WTC11 (cell line): ENCODE measurements around the gene HBB. TPM values are rescaled to one million over a fixed set of nuclear protein-coding genes. Genes with fewer than 3 reads are reported as not detected.

Experiments used
- ATAC-seq: fragments of 200-7000 bp; cut with Tn5 transposase; 2 replicates; pipeline ENCODE4 v1.10.0; 2021; ENCODE audit warnings: mild to moderate bottlenecking, moderate library complexity
- CTCF ChIA-PET: fragments of 300-600 bp; sonication (Branson Sonifier 250); formaldehyde crosslinking; loops from one replicate; lab custom pipeline; 2021; ENCODE audit warnings: antibody characterized with exemption; lab: Charles Lee
- POLR2A ChIA-PET: fragments of 350-600 bp; sonication (Branson Sonifier 250); formaldehyde crosslinking; loops from one replicate; lab custom pipeline; 2021; ENCODE audit warnings: antibody characterized with exemption; lab: Charles Lee
- DNase-seq: peaks from one replicate; pipeline ENCODE4 v3.0.0; 2021; ENCODE audit warnings: low spot score
- H3K27ac Mint-ChIP-seq: 2 replicates; pipeline ENCODE4 v1.8.0; 2021; ENCODE audit warnings: mixed read lengths
- H3K27me3 Mint-ChIP-seq: 2 replicates; pipeline ENCODE4 v1.8.0; 2021; ENCODE audit warnings: low read depth, mild to moderate bottlenecking, moderate library complexity, mixed read lengths
- H3K36me3 Mint-ChIP-seq: 2 replicates; pipeline ENCODE4 v1.8.0; 2021; ENCODE audit warnings: mixed read lengths
- H3K4me1 Mint-ChIP-seq: 2 replicates; pipeline ENCODE4 v1.8.0; 2022; ENCODE audit warnings: mixed read lengths
- H3K4me3 Mint-ChIP-seq: 2 replicates; pipeline ENCODE4 v1.8.0; 2021; ENCODE audit warnings: mild to moderate bottlenecking, moderate library complexity, mixed read lengths
- H3K9me3 Mint-ChIP-seq: 2 replicates; pipeline ENCODE4 v1.8.0; 2021; ENCODE audit warnings: mixed read lengths
- CBFB ChIP-seq: sonication (generic); formaldehyde crosslinking; IDR thresholded peaks from 2 replicates; pipeline ENCODE4 v1.8.1; 2022; ENCODE audit warnings: mild to moderate bottlenecking, low read depth, missing genetic modification reagents
- ESRRA ChIP-seq: sonication (generic); formaldehyde crosslinking; IDR thresholded peaks from 2 replicates; pipeline ENCODE4 v1.8.1; 2022; ENCODE audit warnings: mild to moderate bottlenecking, missing genetic modification reagents, borderline replicate concordance
- FOXJ3 ChIP-seq: sonication (generic); formaldehyde crosslinking; IDR thresholded peaks from 2 replicates; pipeline ENCODE4 v1.9.0; 2021; ENCODE audit warnings: missing genetic modification reagents, mild to moderate bottlenecking, borderline replicate concordance
- IRF2 ChIP-seq: sonication (generic); formaldehyde crosslinking; IDR thresholded peaks from 2 replicates; pipeline ENCODE4 v1.8.0; 2022; ENCODE audit warnings: low read depth, missing genetic modification reagents, borderline replicate concordance
- NR1H2 ChIP-seq: sonication (generic); formaldehyde crosslinking; IDR thresholded peaks from 2 replicates; pipeline ENCODE4 v1.9.0; 2021; ENCODE audit warnings: mild to moderate bottlenecking, moderate library complexity, missing genetic modification reagents
- NR3C1 ChIP-seq: sonication (generic); formaldehyde crosslinking; conservative IDR thresholded peaks from 2 replicates; pipeline ENCODE4 v1.8.1; 2023; ENCODE audit warnings: low read depth, mild to moderate bottlenecking, missing genetic modification reagents
- SMAD3 ChIP-seq: sonication (generic); formaldehyde crosslinking; IDR thresholded peaks from 2 replicates; pipeline ENCODE4 v1.8.0; 2022; ENCODE audit warnings: missing genetic modification reagents, mild to moderate bottlenecking, borderline replicate concordance
- TEAD4 ChIP-seq: sonication (generic); formaldehyde crosslinking; IDR thresholded peaks from 2 replicates; pipeline ENCODE4 v1.8.0; 2022; ENCODE audit warnings: mild to moderate bottlenecking, missing genetic modification reagents
- ZBTB21 ChIP-seq: sonication (generic); formaldehyde crosslinking; IDR thresholded peaks from 2 replicates; pipeline ENCODE4 v1.8.1; 2023; ENCODE audit warnings: mild to moderate bottlenecking, missing genetic modification reagents, borderline replicate concordance
- ZBTB43 ChIP-seq: sonication (generic); formaldehyde crosslinking; IDR thresholded peaks from 2 replicates; pipeline ENCODE4 v1.8.1; 2023; ENCODE audit warnings: mild to moderate bottlenecking, missing genetic modification reagents
- ZNF219 ChIP-seq: sonication (generic); formaldehyde crosslinking; IDR thresholded peaks from 2 replicates; pipeline ENCODE4 v1.8.0; 2023; ENCODE audit warnings: missing genetic modification reagents, mild to moderate bottlenecking, borderline replicate concordance
- ZNF416 ChIP-seq: fragments of 250-450 bp; sonication (Bioruptor Pico); IDR thresholded peaks from 2 replicates; pipeline ENCODE4 v1.9.0; 2021; ENCODE audit warnings: mild to moderate bottlenecking, inconsistent platforms
- total RNA-seq: library from RNA; stranded (reverse); gene quantifications from 3 replicates; pipeline ENCODE4 v1.2.3, GENCODE V29; 2021
- TF ChIP-seq, protein P1 (sequence below): sonication (generic); formaldehyde crosslinking; conservative IDR thresholded peaks from 2 replicates; pipeline ENCODE4 v1.8.1; 2023; ENCODE audit warnings: mild to moderate bottlenecking, low read depth, missing genetic modification reagents, moderate library complexity
- TF ChIP-seq, protein P2 (sequence below): sonication (generic); formaldehyde crosslinking; IDR thresholded peaks from 2 replicates; pipeline ENCODE4 v1.8.0; 2022; ENCODE audit warnings: mild to moderate bottlenecking, missing genetic modification reagents
- TF ChIP-seq, protein P3 (sequence below): fragments of 250-450 bp; sonication (Bioruptor Pico); conservative IDR thresholded peaks from 2 replicates; pipeline ENCODE4 v1.9.0; 2021; ENCODE audit warnings: mild to moderate bottlenecking
- TF ChIP-seq, protein P4 (sequence below): fragments of 250-450 bp; sonication (Bioruptor Pico); IDR thresholded peaks from 2 replicates; pipeline ENCODE4 v1.9.0; 2021; ENCODE audit warnings: moderate library complexity, mild to moderate bottlenecking, inconsistent platforms, borderline replicate concordance
- TF ChIP-seq, protein P5 (sequence below): sonication (generic); formaldehyde crosslinking; IDR thresholded peaks from 2 replicates; pipeline ENCODE4 v1.8.1; 2022; ENCODE audit warnings: low read depth, mild to moderate bottlenecking, moderate library complexity, missing genetic modification reagents, borderline replicate concordance
- TF ChIP-seq, protein P6 (sequence below): sonication (generic); formaldehyde crosslinking; IDR thresholded peaks from 2 replicates; pipeline ENCODE4 v1.8.0; 2022; ENCODE audit warnings: mild to moderate bottlenecking, missing genetic modification reagents

HBB gene
- total RNA-seq, 1 experiment from 2014 or later: not detected

DNA sequence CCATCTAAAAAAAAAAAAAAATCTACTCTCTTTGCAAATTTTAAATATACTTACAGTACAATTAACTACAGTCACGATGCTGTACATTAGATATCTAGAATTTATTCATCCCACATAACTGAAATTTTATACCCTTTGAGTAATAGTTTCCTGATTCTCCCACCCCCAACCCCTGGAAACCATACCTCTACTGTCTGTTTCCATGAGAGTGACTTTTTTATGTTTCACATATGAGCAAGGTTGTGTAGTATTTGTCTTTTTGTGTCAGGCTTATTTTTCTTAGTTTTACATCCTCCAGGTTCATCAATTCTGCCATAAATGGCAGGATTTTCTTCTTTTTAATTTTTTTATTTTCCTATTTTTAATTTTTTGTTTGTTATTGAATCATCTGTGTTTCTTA is 3.2 kb downstream of the HBB start (continued):
- TF ChIP-seq, protein P1, sequence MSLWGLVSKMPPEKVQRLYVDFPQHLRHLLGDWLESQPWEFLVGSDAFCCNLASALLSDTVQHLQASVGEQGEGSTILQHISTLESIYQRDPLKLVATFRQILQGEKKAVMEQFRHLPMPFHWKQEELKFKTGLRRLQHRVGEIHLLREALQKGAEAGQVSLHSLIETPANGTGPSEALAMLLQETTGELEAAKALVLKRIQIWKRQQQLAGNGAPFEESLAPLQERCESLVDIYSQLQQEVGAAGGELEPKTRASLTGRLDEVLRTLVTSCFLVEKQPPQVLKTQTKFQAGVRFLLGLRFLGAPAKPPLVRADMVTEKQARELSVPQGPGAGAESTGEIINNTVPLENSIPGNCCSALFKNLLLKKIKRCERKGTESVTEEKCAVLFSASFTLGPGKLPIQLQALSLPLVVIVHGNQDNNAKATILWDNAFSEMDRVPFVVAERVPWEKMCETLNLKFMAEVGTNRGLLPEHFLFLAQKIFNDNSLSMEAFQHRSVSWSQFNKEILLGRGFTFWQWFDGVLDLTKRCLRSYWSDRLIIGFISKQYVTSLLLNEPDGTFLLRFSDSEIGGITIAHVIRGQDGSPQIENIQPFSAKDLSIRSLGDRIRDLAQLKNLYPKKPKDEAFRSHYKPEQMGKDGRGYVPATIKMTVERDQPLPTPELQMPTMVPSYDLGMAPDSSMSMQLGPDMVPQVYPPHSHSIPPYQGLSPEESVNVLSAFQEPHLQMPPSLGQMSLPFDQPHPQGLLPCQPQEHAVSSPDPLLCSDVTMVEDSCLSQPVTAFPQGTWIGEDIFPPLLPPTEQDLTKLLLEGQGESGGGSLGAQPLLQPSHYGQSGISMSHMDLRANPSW: no peak

DNA sequence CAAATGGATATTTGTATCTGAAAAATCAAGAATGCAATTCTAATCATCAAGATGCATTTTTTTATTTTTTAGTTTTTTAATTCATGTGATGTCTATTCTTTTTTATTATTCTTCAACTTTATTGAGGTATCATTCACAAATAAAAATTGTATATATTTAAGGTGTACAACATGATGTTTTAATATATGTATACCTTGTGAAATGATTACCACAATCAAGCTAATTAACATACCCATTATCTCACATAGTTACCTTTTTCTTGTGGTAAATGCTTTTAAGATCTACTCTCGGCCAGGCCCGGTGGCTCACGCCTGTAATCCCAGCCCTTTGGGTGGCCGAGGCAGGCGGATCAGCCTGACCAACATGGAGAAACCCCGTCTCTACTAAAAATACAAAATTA is 3.7 kb downstream of the HBB start:
- no peaks in the 10 kb centered on the region for H3K27me3 Mint-ChIP-seq
- ChIA-PET CTCF (no interaction called here), POLR2A (no interaction called here)
- ATAC-seq: no peak
- H3K4me1 Mint-ChIP-seq: peaks cover 3% of the 10 kb centered on the region; the same call in 1 of the 2 replicates
- peaks cover 20% of the 10 kb centered on the region for H3K36me3 Mint-ChIP-seq
- no peak overlapping the region for H3K4me3 Mint-ChIP-seq
- no peak overlapping the region for H3K27ac Mint-ChIP-seq
- no peak for TF ChIP-seq ESRRA (CRISPR knock-in tag)
- no peak for TF ChIP-seq ZBTB21
- no peak for TF ChIP-seq CBFB (CRISPR knock-in tag)
- TF ChIP-seq ZNF416 (CRISPR knock-in tag): no peak
- TF ChIP-seq, protein P2, sequence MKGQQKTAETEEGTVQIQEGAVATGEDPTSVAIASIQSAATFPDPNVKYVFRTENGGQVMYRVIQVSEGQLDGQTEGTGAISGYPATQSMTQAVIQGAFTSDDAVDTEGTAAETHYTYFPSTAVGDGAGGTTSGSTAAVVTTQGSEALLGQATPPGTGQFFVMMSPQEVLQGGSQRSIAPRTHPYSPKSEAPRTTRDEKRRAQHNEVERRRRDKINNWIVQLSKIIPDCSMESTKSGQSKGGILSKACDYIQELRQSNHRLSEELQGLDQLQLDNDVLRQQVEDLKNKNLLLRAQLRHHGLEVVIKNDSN (CRISPR knock-in tag): no peak
- TF ChIP-seq, protein P3, sequence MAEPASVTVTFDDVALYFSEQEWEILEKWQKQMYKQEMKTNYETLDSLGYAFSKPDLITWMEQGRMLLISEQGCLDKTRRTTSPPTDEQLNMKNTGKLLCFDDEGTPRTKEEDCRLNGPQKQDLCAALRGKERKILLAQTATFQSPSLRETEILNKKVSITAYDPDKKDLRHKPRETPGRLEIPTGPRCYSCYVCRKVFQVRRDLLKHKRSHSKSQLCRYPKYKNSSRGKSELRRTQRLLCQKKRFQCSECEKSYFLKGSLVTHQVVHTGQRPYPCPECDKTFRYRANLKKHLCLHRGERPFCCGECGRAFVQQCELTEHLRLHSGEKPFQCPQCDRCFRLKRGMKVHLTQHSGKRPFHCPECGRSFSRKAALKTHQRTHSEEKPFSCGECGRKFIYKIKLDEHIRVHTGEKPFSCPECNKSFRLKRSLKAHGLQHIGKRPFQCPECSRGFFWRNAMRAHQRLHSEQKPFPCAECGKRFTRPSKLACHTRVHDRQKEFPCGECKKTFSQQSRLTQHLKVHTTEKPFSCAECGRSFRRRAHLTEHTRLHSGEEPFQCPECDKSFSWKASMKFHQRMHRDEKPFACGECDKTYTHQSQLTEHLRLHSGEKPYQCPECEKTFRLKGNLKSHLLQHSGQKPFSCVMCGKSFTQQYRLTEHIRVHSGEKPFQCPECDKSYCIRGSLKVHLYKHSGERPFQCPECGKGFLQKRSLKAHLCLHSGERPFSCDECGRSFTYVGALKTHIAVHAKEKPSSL (CRISPR knock-in tag): no peak
- peaks cover 34% of the 10 kb centered on the region for H3K9me3 Mint-ChIP-seq
- no peak for DNase-seq

DNA sequence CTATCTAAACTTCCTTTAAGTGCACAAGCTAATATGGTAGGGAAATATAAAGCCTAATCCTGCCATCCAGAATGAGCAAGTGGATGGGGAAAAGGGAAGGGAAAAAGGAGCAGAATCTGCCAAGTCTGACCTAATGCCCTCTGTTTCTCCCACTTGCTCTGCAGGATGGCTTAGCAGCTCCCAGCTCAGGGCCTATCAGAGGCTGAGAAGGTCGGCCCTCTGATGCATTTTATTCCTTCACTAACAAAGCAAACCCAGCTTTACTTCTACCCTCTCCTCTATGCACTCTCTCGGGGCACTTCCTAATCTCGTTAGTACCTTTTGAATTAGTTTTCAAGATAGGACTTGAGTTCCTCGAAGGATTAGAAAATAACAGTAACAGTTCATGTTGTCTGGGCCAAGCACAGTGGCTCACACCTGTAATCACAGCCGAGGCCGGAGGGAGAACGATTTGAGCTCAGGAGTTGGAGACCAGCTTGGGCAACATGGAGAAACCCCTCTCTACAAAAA is 16.4 kb downstream of the HBB start:
- CTCF ChIA-PET: interaction anchor here (1.1 to 1.3 kb wide), 2 partner anchors 81 to 597 kb away, joined by 3 to 6 read pairs; no protein-coding TSS in a partner anchor
- POLR2A ChIA-PET: interaction anchor here (0.6 kb wide), 1 partner anchor 409 kb away, joined by 4 read pairs; no protein-coding TSS in a partner anchor
- peaks cover 11% of the 10 kb centered on the region for H3K4me1 Mint-ChIP-seq
- no peak overlapping the region for H3K4me3 Mint-ChIP-seq
- TF ChIP-seq SMAD3 (no peak), FOXJ3 (CRISPR knock-in tag) (no peak), NR3C1 (CRISPR knock-in tag) (no peak), ZBTB43 (CRISPR knock-in tag) (no peak), TEAD4 (no peak)
- TF ChIP-seq, protein P4, sequence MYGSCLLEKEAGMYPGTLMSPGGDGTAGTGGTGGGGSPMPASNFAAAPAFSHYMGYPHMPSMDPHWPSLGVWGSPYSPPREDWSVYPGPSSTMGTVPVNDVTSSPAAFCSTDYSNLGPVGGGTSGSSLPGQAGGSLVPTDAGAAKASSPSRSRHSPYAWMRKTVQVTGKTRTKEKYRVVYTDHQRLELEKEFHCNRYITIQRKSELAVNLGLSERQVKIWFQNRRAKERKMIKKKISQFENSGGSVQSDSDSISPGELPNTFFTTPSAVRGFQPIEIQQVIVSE: no peak
- no peak overlapping the region for H3K27ac Mint-ChIP-seq
- H3K9me3 Mint-ChIP-seq: peaks cover 3% of the 10 kb centered on the region; the same call in 1 of the 2 replicates
- H3K36me3 Mint-ChIP-seq: no peaks in the 10 kb centered on the region
- DNase-seq (no peak), ATAC-seq (peak; percentile 76)
- H3K27me3 Mint-ChIP-seq: no peaks in the 10 kb centered on the region

DNA sequence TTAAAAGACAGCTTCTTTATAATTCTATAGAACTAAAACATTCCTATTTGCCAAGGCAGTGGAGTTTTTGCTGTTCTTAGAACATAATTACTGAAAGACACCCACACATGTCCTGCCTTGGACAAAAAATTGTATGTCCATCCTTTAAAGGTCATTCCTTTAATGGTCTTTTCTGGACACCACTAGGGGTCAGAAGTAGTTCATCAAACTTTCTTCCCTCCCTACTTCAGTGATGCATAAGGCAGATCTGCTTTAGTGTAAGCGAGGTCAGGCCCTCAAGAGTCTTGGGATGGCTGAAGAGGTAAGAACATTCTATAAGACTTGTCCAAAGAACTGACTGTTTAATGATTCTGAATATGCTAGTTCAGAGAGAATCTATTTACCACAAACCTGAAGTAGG is 22.1 kb downstream of the HBB start:
- H3K27ac Mint-ChIP-seq: no peak overlapping the region
- ChIA-PET POLR2A (no interaction called here), CTCF (no interaction called here)
- TF ChIP-seq ZBTB43 (CRISPR knock-in tag): no peak
- TF ChIP-seq NR1H2 (CRISPR knock-in tag): no peak
- TF ChIP-seq ZNF219 (CRISPR knock-in tag): no peak
- TF ChIP-seq, protein P5, sequence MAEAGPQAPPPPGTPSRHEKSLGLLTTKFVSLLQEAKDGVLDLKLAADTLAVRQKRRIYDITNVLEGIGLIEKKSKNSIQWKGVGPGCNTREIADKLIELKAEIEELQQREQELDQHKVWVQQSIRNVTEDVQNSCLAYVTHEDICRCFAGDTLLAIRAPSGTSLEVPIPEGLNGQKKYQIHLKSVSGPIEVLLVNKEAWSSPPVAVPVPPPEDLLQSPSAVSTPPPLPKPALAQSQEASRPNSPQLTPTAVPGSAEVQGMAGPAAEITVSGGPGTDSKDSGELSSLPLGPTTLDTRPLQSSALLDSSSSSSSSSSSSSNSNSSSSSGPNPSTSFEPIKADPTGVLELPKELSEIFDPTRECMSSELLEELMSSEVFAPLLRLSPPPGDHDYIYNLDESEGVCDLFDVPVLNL (CRISPR knock-in tag): no peak
- TF ChIP-seq IRF2 (CRISPR knock-in tag): no peak
- TF ChIP-seq, protein P6, sequence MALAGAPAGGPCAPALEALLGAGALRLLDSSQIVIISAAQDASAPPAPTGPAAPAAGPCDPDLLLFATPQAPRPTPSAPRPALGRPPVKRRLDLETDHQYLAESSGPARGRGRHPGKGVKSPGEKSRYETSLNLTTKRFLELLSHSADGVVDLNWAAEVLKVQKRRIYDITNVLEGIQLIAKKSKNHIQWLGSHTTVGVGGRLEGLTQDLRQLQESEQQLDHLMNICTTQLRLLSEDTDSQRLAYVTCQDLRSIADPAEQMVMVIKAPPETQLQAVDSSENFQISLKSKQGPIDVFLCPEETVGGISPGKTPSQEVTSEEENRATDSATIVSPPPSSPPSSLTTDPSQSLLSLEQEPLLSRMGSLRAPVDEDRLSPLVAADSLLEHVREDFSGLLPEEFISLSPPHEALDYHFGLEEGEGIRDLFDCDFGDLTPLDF: no peak

More for the DNA sequence above, 22.1 kb downstream of the HBB start:
- no peaks in the 10 kb centered on the region for H3K27me3 Mint-ChIP-seq
- ATAC-seq (peak; percentile 95), DNase-seq (no peak)
- peaks cover 9% of the 10 kb centered on the region for H3K4me1 Mint-ChIP-seq
- H3K4me3 Mint-ChIP-seq: no peak overlapping the region
- no peaks in the 10 kb centered on the region for H3K36me3 Mint-ChIP-seq
- H3K9me3 Mint-ChIP-seq: no peaks in the 10 kb centered on the region
